Activated naive CD4-positive, alpha-beta T cell treated with anti-CD3 and anti-CD28 coated beads for 36 hours (primary cell): ENCODE results near the gene ZNRF2. TPM values are rescaled to one million over a fixed set of nuclear protein-coding genes. Genes with fewer than 3 reads are reported as not detected.
"Not testable (repeated sequence)": the region's sequence is repeated elsewhere in the genome, so short reads cannot be mapped to it uniquely, and the experiment has no call there.

Source experiments
- CTCF ChIA-PET: fragments of 350-600 bp; sonication (Branson Sonifier 250); formaldehyde crosslinking; loops from one replicate; lab custom pipeline; 2021; ENCODE audit warnings: antibody characterized with exemption; lab: Charles Lee
- DNase-seq: peaks from one replicate; pipeline ENCODE4 v3.0.0-alpha.2; 2020
- H3K27ac Mint-ChIP-seq: one replicate; pipeline ENCODE4 v1.8.0; 2021; ENCODE audit warnings: mild to moderate bottlenecking, mixed read lengths
- H3K27me3 Mint-ChIP-seq: one replicate; pipeline ENCODE4 v1.8.0; 2021; ENCODE audit warnings: low read depth, mixed read lengths
- H3K36me3 Mint-ChIP-seq: one replicate; pipeline ENCODE4 v1.8.0; 2021; ENCODE audit warnings: low read depth, mixed read lengths
- H3K4me1 Mint-ChIP-seq: one replicate; pipeline ENCODE4 v1.8.0; 2021; ENCODE audit warnings: low read depth, mixed read lengths
- H3K4me3 Mint-ChIP-seq: one replicate; pipeline ENCODE4 v1.8.0; 2021; ENCODE audit warnings: mild to moderate bottlenecking, moderate library complexity, mixed read lengths
- H3K9me3 Mint-ChIP-seq: one replicate; pipeline ENCODE4 v1.8.0; 2021; ENCODE audit warnings: mixed read lengths
- intact Hi-C: fragments of 100-400 bp; cut with micrococcal nuclease; formaldehyde crosslinking; loops from one replicate; pipeline ENCODE4 v1.15.1; 2023
- total RNA-seq, 2 experiments: library from RNA; stranded (reverse); gene quantifications; one replicate each; pipeline ENCODE4 v1.2.3, GENCODE V29; 2021

Gene ZNRF2
- total RNA-seq, 2 experiments from 2014 or later = 10.4 to 10.5 TPM

- H3K27ac Mint-ChIP-seq = no peak overlapping the region
- H3K9me3 Mint-ChIP-seq = no peaks in the 10 kb centered on the region
- intact Hi-C loops = no loop called here
- no peaks in the 10 kb centered on the region for H3K36me3 Mint-ChIP-seq
- H3K4me3 Mint-ChIP-seq = no peak overlapping the region
- CTCF ChIA-PET = no interaction called here
- no peaks in the 10 kb centered on the region for H3K27me3 Mint-ChIP-seq
- DNase-seq = no peak
- H3K4me1 Mint-ChIP-seq = peaks cover 16% of the 10 kb centered on the region
Measured at GRCh38 chr7:30251708-30252329, 32.6 kb upstream of the ZNRF2 start.

- CTCF ChIA-PET = interaction anchor here (0.6 kb wide), 1 partner anchor 20 kb away, joined by 4 read pairs; no protein-coding TSS in a partner anchor
- no peak overlapping the region for H3K27ac Mint-ChIP-seq
Measured at GRCh38 chr7:30252885-30253795, 31.3 kb upstream of the ZNRF2 start.

GRCh38 chr7:30253796-30254165 is 30.6 kb upstream of the ZNRF2 start:
- Mint-ChIP-seq H3K4me3 (no peak overlapping the region), H3K4me1 (peaks cover 16% of the 10 kb centered on the region), H3K27ac (no peak overlapping the region), H3K36me3 (no peaks in the 10 kb centered on the region), H3K9me3 (no peaks in the 10 kb centered on the region), H3K27me3 (no peaks in the 10 kb centered on the region)
- DNase-seq = no peak
- intact Hi-C loops = no loop called here
- CTCF ChIA-PET = no interaction called here

More at GRCh38 chr7:30252885-30253795, 31.3 kb upstream of the ZNRF2 start:
- Mint-ChIP-seq H3K9me3 (no peaks in the 10 kb centered on the region), H3K4me1 (peaks cover 16% of the 10 kb centered on the region), H3K4me3 (no peak overlapping the region), H3K27me3 (no peaks in the 10 kb centered on the region), H3K36me3 (no peaks in the 10 kb centered on the region)
- intact Hi-C loops = no loop called here
- DNase-seq = no peak

- H3K4me1 Mint-ChIP-seq = peaks cover 15% of the 10 kb centered on the region
- H3K36me3 Mint-ChIP-seq = no peaks in the 10 kb centered on the region
- CTCF ChIA-PET = interaction anchor here (0.5 kb wide), 1 partner anchor 872 kb away, joined by 3 read pairs; no protein-coding TSS in a partner anchor
- H3K9me3 Mint-ChIP-seq = no peaks in the 10 kb centered on the region
- intact Hi-C loops = no loop called here
- no peak for DNase-seq
- H3K4me3 Mint-ChIP-seq = no peak overlapping the region
- H3K27ac Mint-ChIP-seq = no peak overlapping the region
- H3K27me3 Mint-ChIP-seq = no peaks in the 10 kb centered on the region
Measured at GRCh38 chr7:30254248-30254647, 30.1 kb upstream of the ZNRF2 start.

GRCh38 chr7:30254717-30255063 is 29.7 kb upstream of the ZNRF2 start:
- no peaks in the 10 kb centered on the region for H3K27me3 Mint-ChIP-seq
- H3K36me3 Mint-ChIP-seq = no peaks in the 10 kb centered on the region
- peaks cover 10% of the 10 kb centered on the region for H3K4me1 Mint-ChIP-seq
- intact Hi-C loops = no loop called here
- no peak overlapping the region for H3K4me3 Mint-ChIP-seq
- CTCF ChIA-PET = interaction anchor here (0.5 kb wide), 1 partner anchor 871 kb away, joined by 3 read pairs; no protein-coding TSS in a partner anchor
- DNase-seq = no peak
- no peak overlapping the region for H3K27ac Mint-ChIP-seq
- no peaks in the 10 kb centered on the region for H3K9me3 Mint-ChIP-seq

GRCh38 chr7:30255064-30255769 is 29.2 kb upstream of the ZNRF2 start:
- Mint-ChIP-seq H3K27ac (no peak overlapping the region), H3K4me1 (peaks cover 6% of the 10 kb centered on the region), H3K4me3 (no peak overlapping the region), H3K36me3 (no peaks in the 10 kb centered on the region), H3K9me3 (no peaks in the 10 kb centered on the region), H3K27me3 (no peaks in the 10 kb centered on the region)
- DNase-seq = no peak
- intact Hi-C loops = no loop called here
- CTCF ChIA-PET = interaction anchor here (0.5 kb wide), 1 partner anchor 871 kb away, joined by 3 read pairs; no protein-coding TSS in a partner anchor

- DNase-seq = no peak
- Mint-ChIP-seq H3K36me3 (no peaks in the 10 kb centered on the region), H3K27ac (no peak overlapping the region), H3K4me1 (no peaks in the 10 kb centered on the region), H3K9me3 (no peaks in the 10 kb centered on the region), H3K27me3 (no peaks in the 10 kb centered on the region), H3K4me3 (no peak overlapping the region)
- intact Hi-C loops = no loop called here
- CTCF ChIA-PET = no interaction called here
Measured at GRCh38 chr7:30256349-30256858, 28.0 kb upstream of the ZNRF2 start.

GRCh38 chr7:30260246-30260768 is 24.1 kb upstream of the ZNRF2 start:
- no peak overlapping the region for H3K4me3 Mint-ChIP-seq
- CTCF ChIA-PET = interaction anchor here (0.6 kb wide), 1 partner anchor 15 kb away, joined by 3 read pairs; no protein-coding TSS in a partner anchor
- no peaks in the 10 kb centered on the region for H3K9me3 Mint-ChIP-seq
- no peaks in the 10 kb centered on the region for H3K4me1 Mint-ChIP-seq
- H3K27me3 Mint-ChIP-seq = peaks cover 2% of the 10 kb centered on the region
- no peak overlapping the region for H3K27ac Mint-ChIP-seq
- DNase-seq = no peak
- H3K36me3 Mint-ChIP-seq = no peaks in the 10 kb centered on the region
- intact Hi-C loops = no loop called here

GRCh38 chr7:30263090-30263710 is 21.2 kb upstream of the ZNRF2 start:
- no peak for DNase-seq
- CTCF ChIA-PET = interaction anchor here (0.6 kb wide), 1 partner anchor 74 kb away, joined by 3 read pairs; no protein-coding TSS in a partner anchor
- H3K36me3 Mint-ChIP-seq = no peaks in the 10 kb centered on the region
- peaks cover 2% of the 10 kb centered on the region for H3K27me3 Mint-ChIP-seq
- no peak overlapping the region for H3K4me3 Mint-ChIP-seq
- no peaks in the 10 kb centered on the region for H3K4me1 Mint-ChIP-seq
- H3K27ac Mint-ChIP-seq = no peak overlapping the region
- no peaks in the 10 kb centered on the region for H3K9me3 Mint-ChIP-seq
- intact Hi-C loops = no loop called here

GRCh38 chr7:30264052-30264451 is 20.3 kb upstream of the ZNRF2 start:
- Mint-ChIP-seq H3K27ac (no peak overlapping the region), H3K36me3 (no peaks in the 10 kb centered on the region), H3K4me1 (no peaks in the 10 kb centered on the region), H3K9me3 (no peaks in the 10 kb centered on the region), H3K4me3 (no peak overlapping the region), H3K27me3 (peaks cover 2% of the 10 kb centered on the region)
- CTCF ChIA-PET = interaction anchor here (0.6 kb wide), 1 partner anchor 75 kb away, joined by 3 read pairs; no protein-coding TSS in a partner anchor
- intact Hi-C loops = no loop called here
- no peak for DNase-seq

- H3K36me3 Mint-ChIP-seq, H3K27me3 Mint-ChIP-seq, intact Hi-C loops, H3K4me1 Mint-ChIP-seq, H3K4me3 Mint-ChIP-seq, DNase-seq, H3K27ac Mint-ChIP-seq, H3K9me3 Mint-ChIP-seq: not testable (repeated sequence)
- CTCF ChIA-PET = interaction anchor here (0.6 kb wide), 1 partner anchor 65 kb away, joined by 3 read pairs; no protein-coding TSS in a partner anchor
Measured at GRCh38 chr7:30265189-30265588, 19.2 kb upstream of the ZNRF2 start.
